Colonic mucosa (tissue), 4 donors: ENCODE measurements around the gene AHCY. TPM values are rescaled to one million over a fixed set of nuclear protein-coding genes. Genes with fewer than 3 reads are reported as not detected.

Source experiments
- DNase-seq: peaks from one replicate; pipeline ENCODE4 v3.0.0-alpha.2; 2020
- H3K27ac ChIP-seq: fragments of 200-600 bp; one replicate; pipeline ENCODE4 v1.8.0; 2021
- H3K27me3 ChIP-seq: fragments of 200-600 bp; one replicate; pipeline ENCODE4 v1.8.0; 2021
- H3K36me3 ChIP-seq: fragments of 200-600 bp; one replicate; pipeline ENCODE4 v1.8.0; 2021
- H3K4me1 ChIP-seq: fragments of 200-600 bp; one replicate; pipeline ENCODE4 v1.8.0; 2021; ENCODE audit warnings: mild to moderate bottlenecking
- H3K4me3 ChIP-seq: fragments of 200-600 bp; one replicate; pipeline ENCODE4 v1.8.0; 2021
- H3K9ac ChIP-seq, 2 donors: one replicate each; pipeline ENCODE4 v1.7.0; 2013; ENCODE audit warnings: control low read depth in 2 of 2, low read depth in 2 of 2, low read length in 2 of 2
- H3K9me3 ChIP-seq: fragments of 200-600 bp; one replicate; pipeline ENCODE4 v1.8.0; 2021
- CTCF ChIP-seq: fragments of 200-600 bp; IDR thresholded peaks from one replicate; pipeline ENCODE4 v1.8.0; 2022; ENCODE audit warnings: antibody characterized with exemption, mild to moderate bottlenecking
- intact Hi-C: fragments of 100-400 bp; cut with DNase I; formaldehyde crosslinking; loops from one replicate; pipeline ENCODE4 v1.14.1; 2022
- total RNA-seq, 2 donors: library from RNA; stranded (reverse); fragmentation: NEBNext Ultra II Directional in 1 of 2; extraction: Animal tissue kit (Norgen Biotek cat#: 25700) in 1 of 2; gene quantifications; one replicate each; pipeline ENCODE4 v1.2.1, GENCODE V29; 2021
- donor health status: healthy.
- donor health status: DM: no; HTN: no; CAD: no.
- donor health status: DM: no; HTN: no; CAD: no.

The AHCY gene
- total RNA-seq, 2 donors from 2014 or later = 79.4 to 192 TPM

- Histone ChIP-seq H3K4me1 (no peaks in the 10 kb centered on the region), H3K9ac (no peak overlapping the region)
Measured at GRCh38 chr20:34251619-34252018, 51.5 kb downstream of the AHCY start.

GRCh38 chr20:34250005-34250404, 53.1 kb downstream of the AHCY start:
- no peak for TF ChIP-seq CTCF
- H3K27me3 ChIP-seq = no peaks in the 10 kb centered on the region
- H3K36me3 ChIP-seq = no peaks in the 10 kb centered on the region
- no peak overlapping the region for H3K4me3 ChIP-seq
- H3K27ac ChIP-seq = no peak overlapping the region
- intact Hi-C loops = no loop called here
- no peak for DNase-seq
- no peaks in the 10 kb centered on the region for H3K9me3 ChIP-seq
- no peaks in the 10 kb centered on the region for H3K4me1 ChIP-seq
- H3K9ac ChIP-seq = no peak overlapping the region

More at GRCh38 chr20:34251619-34252018, 51.5 kb downstream of the AHCY start:
- Histone ChIP-seq H3K36me3 (no peaks in the 10 kb centered on the region), H3K27me3 (no peaks in the 10 kb centered on the region), H3K27ac (no peak overlapping the region), H3K4me3 (no peak overlapping the region), H3K9me3 (no peaks in the 10 kb centered on the region)
- TF ChIP-seq CTCF = no peak
- DNase-seq = no peak
- intact Hi-C loops = no loop called here

GRCh38 chr20:34249291-34249690, 53.9 kb downstream of the AHCY start:
- Histone ChIP-seq H3K27ac (no peak overlapping the region), H3K4me1 (no peaks in the 10 kb centered on the region), H3K9me3 (no peaks in the 10 kb centered on the region), H3K27me3 (no peaks in the 10 kb centered on the region), H3K4me3 (no peak overlapping the region), H3K9ac (no peak overlapping the region), H3K36me3 (no peaks in the 10 kb centered on the region)
- TF ChIP-seq CTCF = no peak
- intact Hi-C loops = no loop called here
- DNase-seq = no peak

GRCh38 chr20:34246126-34246626, 57.0 kb downstream of the AHCY start:
- intact Hi-C loops = no loop called here
- no peaks in the 10 kb centered on the region for H3K27me3 ChIP-seq
- no peaks in the 10 kb centered on the region for H3K4me1 ChIP-seq
- no peak for DNase-seq
- no peak overlapping the region for H3K4me3 ChIP-seq
- no peak for TF ChIP-seq CTCF
- H3K27ac ChIP-seq = no peak overlapping the region
- no peak overlapping the region for H3K9ac ChIP-seq
- no peaks in the 10 kb centered on the region for H3K9me3 ChIP-seq
- H3K36me3 ChIP-seq = no peaks in the 10 kb centered on the region

- no peaks in the 10 kb centered on the region for H3K4me1 ChIP-seq
- TF ChIP-seq CTCF = no peak
- DNase-seq = no peak
- no peaks in the 10 kb centered on the region for H3K36me3 ChIP-seq
- no peaks in the 10 kb centered on the region for H3K27me3 ChIP-seq
- H3K27ac ChIP-seq = no peak overlapping the region
- H3K9me3 ChIP-seq = no peaks in the 10 kb centered on the region
- intact Hi-C loops = no loop called here
- H3K4me3 ChIP-seq = no peak overlapping the region
- H3K9ac ChIP-seq = no peak overlapping the region
Measured at GRCh38 chr20:34243377-34243776, 59.8 kb downstream of the AHCY start.
